K562 (cell line): ENCODE results near the gene ERAS. TPM values are rescaled to one million over a fixed set of nuclear protein-coding genes. Genes with fewer than 3 reads are reported as not detected.
A peak's percentile ranks its signal among the peaks of the same experiment; 100 is the strongest.

Source experiments
- DDX20 ChIP-seq: fragments of 450-650 bp; IDR thresholded peaks from 2 replicates; pipeline ENCODE4 v1.6.1; 2016; ENCODE audit warnings: missing genetic modification characterization, low read depth, mild to moderate bottlenecking, missing compliant biosample characterization, moderate library complexity
- ETV1 ChIP-seq: fragments of 450-650 bp; conservative IDR thresholded peaks from 2 replicates; pipeline ENCODE4 v1.6.1; 2016; ENCODE audit warnings: missing genetic modification characterization, control low read depth, low read depth, missing compliant biosample characterization
- ETV6 ChIP-seq, 3 experiments: fragments of 150-350 bp in 1 of 3; sonication (generic) in 1 of 3; formaldehyde crosslinking in 1 of 3; IDR thresholded peaks; 2 replicates each; pipeline versions ENCODE4 v1.6.1 to v1.8.0; 2014 to 2022; ENCODE audit warnings: borderline replicate concordance in 2 of 3, low read depth in 2 of 3, antibody characterized with exemption in 1 of 3, low read length in 1 of 3, mild to moderate bottlenecking in 1 of 3, missing genetic modification reagents in 1 of 3
- FOSL1 ChIP-seq: fragments of 200-800 bp; sonication (Bioruptor generic); conservative IDR thresholded peaks from 2 replicates; pipeline ENCODE4 v1.6.1; 2016; ENCODE audit warnings: missing genetic modification characterization, missing compliant biosample characterization
- JUND ChIP-seq, 2 experiments: IDR thresholded peaks; 2 replicates in 1 of 2; 3 replicates in 1 of 2; pipeline ENCODE4 v1.6.1; 2011; ENCODE audit warnings: borderline replicate concordance in 2 of 2, low read depth in 2 of 2, low read length in 2 of 2, improper control_type of control experiment in 1 of 2, missing biosample characterization in 1 of 2, missing genetic modification characterization in 1 of 2, missing genetic modification reagents in 1 of 2
- MAFG ChIP-seq: fragments of 450-650 bp; conservative IDR thresholded peaks from 2 replicates; pipeline ENCODE4 v1.6.1; 2016; ENCODE audit warnings: missing genetic modification characterization, missing compliant biosample characterization
- MEF2A ChIP-seq: IDR thresholded peaks from 2 replicates; pipeline ENCODE4 v1.6.1; 2011; ENCODE audit warnings: low read depth, mild to moderate bottlenecking, low read length, moderate library complexity; ENCODE audit not compliant: control insufficient read depth
- MTF1 ChIP-seq: fragments of 250-450 bp; sonication (Bioruptor Pico); IDR thresholded peaks from 2 replicates; pipeline ENCODE4 v1.9.0; 2021; ENCODE audit warnings: moderate library complexity, mild to moderate bottlenecking, inconsistent platforms, borderline replicate concordance
- NCOA1 ChIP-seq: fragments of 450-650 bp; IDR thresholded peaks from 2 replicates; pipeline ENCODE4 v1.6.1; 2016; ENCODE audit warnings: low read depth
- NFE2 ChIP-seq: IDR thresholded peaks from 2 replicates; pipeline ENCODE4 v1.6.1; 2014; ENCODE audit warnings: antibody characterized with exemption, low read depth
- NR2C2 ChIP-seq, 2 experiments: fragments of 200-800 bp in 1 of 2; sonication (Bioruptor generic) in 1 of 2; sonication (generic) in 1 of 2; formaldehyde crosslinking in 1 of 2; IDR thresholded peaks; 2 replicates each; pipeline versions ENCODE4 v1.6.1 to v1.8.0; 2016 to 2022; ENCODE audit warnings: mild to moderate bottlenecking in 1 of 2, missing compliant biosample characterization in 1 of 2, missing genetic modification characterization in 1 of 2, missing genetic modification reagents in 1 of 2
- NRF1 ChIP-seq, 2 experiments: fragments of 450-650 bp; IDR thresholded peaks in 1 of 2; conservative IDR thresholded peaks in 1 of 2; 2 replicates each; pipeline ENCODE4 v1.6.1; 2014; ENCODE audit warnings: mild to moderate bottlenecking in 2 of 2
- POLR2G ChIP-seq: fragments of 200-400 bp; formaldehyde crosslinking; IDR thresholded peaks from 2 replicates; pipeline ENCODE4 v1.6.1; 2017; ENCODE audit warnings: low read depth, mild to moderate bottlenecking, antibody characterized with exemption, low read length, moderate library complexity
- POU5F1 ChIP-seq: fragments of 150-350 bp; IDR thresholded peaks from 2 replicates; pipeline ENCODE4 v1.6.1; 2014; ENCODE audit warnings: borderline replicate concordance, low read length, low read depth, mild to moderate bottlenecking; ENCODE audit not compliant: partially characterized antibody
- SMARCA4 ChIP-seq: fragments of 450-650 bp; IDR thresholded peaks from 2 replicates; pipeline ENCODE4 v1.6.1; 2016
- SPI1 ChIP-seq: IDR thresholded peaks from 2 replicates; pipeline ENCODE4 v1.6.1; 2011; ENCODE audit warnings: low read depth, low read length, control low read depth, borderline replicate concordance
- WHSC1 ChIP-seq: IDR thresholded peaks from one replicate; pipeline ENCODE4 v1.6.1; 2012; ENCODE audit warnings: low read length, control low read depth, inconsistent platforms
- ZNF316 ChIP-seq: fragments of 450-650 bp; IDR thresholded peaks from 2 replicates; pipeline ENCODE4 v1.6.1; 2016
- ZNF507 ChIP-seq: conservative IDR thresholded peaks from 2 replicates; pipeline ENCODE4 v1.6.1; 2017; ENCODE audit warnings: missing genetic modification characterization, missing compliant biosample characterization
- ZSCAN29 ChIP-seq: fragments of 450-650 bp; IDR thresholded peaks from 2 replicates; pipeline ENCODE4 v1.6.1; 2017
- polyA plus RNA-seq, 8 experiments: library from polyadenylated mRNA; depleted of rRNA in 4 of 8; stranded (reverse) in 5 of 8; unstranded in 3 of 8; fragments of >200 nt; fragmentation: Nextera tagmentation in 2 of 8; fragmentation: Illumina TruSeq in 1 of 8; extraction: Ambion mirVana in 2 of 8; extraction: Trizol in 1 of 8; gene quantifications; 2 replicates each; pipeline versions ENCODE4 v1.2.1 to v1.2.3, GENCODE V29; 2011 to 2014; ENCODE audit warnings: inconsistent platforms in 1 of 8, missing spikeins in 1 of 8
- total RNA-seq, 7 experiments: library from RNA; depleted of rRNA in 6 of 7; stranded (reverse); fragments of >200 nt in 6 of 7; fragmentation: Illumina TruSeq in 2 of 7; extraction: Trizol in 2 of 7; gene quantifications; 2 replicates each; pipeline versions ENCODE4 v1.2.1 to v1.2.3, GENCODE V29; 2011 to 2021; ENCODE audit warnings: low replicate concordance in 1 of 7
- TF ChIP-seq, protein P1 (sequence below), 2 experiments: fragments of 450-650 bp; conservative IDR thresholded peaks; 2 replicates each; pipeline ENCODE4 v1.6.1; 2017; ENCODE audit warnings: mild to moderate bottlenecking in 2 of 2, moderate library complexity in 2 of 2
- TF ChIP-seq, protein P2 (sequence below), 2 experiments: fragments of 450-650 bp in 1 of 2; sonication (generic) in 1 of 2; formaldehyde crosslinking in 1 of 2; IDR thresholded peaks in 1 of 2; conservative IDR thresholded peaks in 1 of 2; 2 replicates each; pipeline versions ENCODE4 v1.6.1 to v1.8.1; 2016 to 2023; ENCODE audit warnings: mild to moderate bottlenecking in 2 of 2, moderate library complexity in 2 of 2, inconsistent platforms in 1 of 2, missing genetic modification reagents in 1 of 2
- TF ChIP-seq, protein P3 (sequence below), 2 experiments: IDR thresholded peaks; 2 replicates each; pipeline ENCODE4 v1.6.1; 2011; ENCODE audit warnings: borderline replicate concordance in 1 of 2, control low read depth in 1 of 2, low read depth in 1 of 2, low read length in 1 of 2, mild to moderate bottlenecking in 1 of 2, mixed read lengths in 1 of 2, moderate library complexity in 1 of 2; ENCODE audit not compliant: insufficient read depth in 1 of 2, insufficient read length in 1 of 2, poor library complexity in 1 of 2, severe bottlenecking in 1 of 2; ENCODE audit errors: extremely low read depth in 1 of 2

Gene ERAS
- total and polyA plus RNA-seq, 9 of the 15 experiments (the other 6 are each of a cell fraction or from before 2014, with no cell fraction given), result 0.07 to 0.12 TPM; not detected in 7

DNA sequence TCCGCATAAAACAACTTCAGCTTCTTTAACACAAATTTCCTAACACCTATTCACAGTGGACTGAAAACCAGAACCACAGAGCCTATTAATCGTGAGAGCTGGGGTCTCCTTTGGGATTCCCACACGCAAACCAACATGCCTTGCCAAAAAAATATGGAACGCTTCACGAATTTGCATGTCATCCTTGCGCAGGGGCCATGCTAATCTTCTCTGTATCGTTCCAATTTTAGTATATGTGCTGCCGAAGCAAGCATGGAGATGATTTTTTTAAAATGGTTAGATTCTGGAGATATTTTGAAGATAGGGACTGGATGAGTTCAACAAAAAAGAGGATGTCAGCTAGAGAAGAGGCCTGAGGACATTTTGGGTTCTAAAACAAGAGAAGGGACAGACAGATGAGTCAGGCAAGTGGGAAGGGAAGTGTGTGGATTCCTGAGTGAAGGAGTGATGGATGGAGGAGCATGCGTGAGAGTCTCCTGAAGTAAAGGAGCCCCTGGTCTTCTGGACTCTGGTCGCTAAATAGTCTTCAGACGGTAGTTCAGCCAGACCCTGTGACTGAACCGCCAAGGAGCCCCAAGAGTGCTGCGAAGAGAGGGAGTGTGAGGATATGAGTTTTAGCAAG lies 49.4 kb upstream of the ERAS start (continued):
- 0 out of 2 replicates have a peak, but pooled peaks have one; percentile 27 for TF ChIP-seq JUND (IDR thresholded peaks at IDR 0.05; ENCODE audit: borderline replicate concordance, low read depth, low read length)
- no peak for TF ChIP-seq JUND (tag; IDR thresholded peaks at IDR 0.05; ENCODE audit: borderline replicate concordance, low read depth, low read length)
- TF ChIP-seq, protein P1, sequence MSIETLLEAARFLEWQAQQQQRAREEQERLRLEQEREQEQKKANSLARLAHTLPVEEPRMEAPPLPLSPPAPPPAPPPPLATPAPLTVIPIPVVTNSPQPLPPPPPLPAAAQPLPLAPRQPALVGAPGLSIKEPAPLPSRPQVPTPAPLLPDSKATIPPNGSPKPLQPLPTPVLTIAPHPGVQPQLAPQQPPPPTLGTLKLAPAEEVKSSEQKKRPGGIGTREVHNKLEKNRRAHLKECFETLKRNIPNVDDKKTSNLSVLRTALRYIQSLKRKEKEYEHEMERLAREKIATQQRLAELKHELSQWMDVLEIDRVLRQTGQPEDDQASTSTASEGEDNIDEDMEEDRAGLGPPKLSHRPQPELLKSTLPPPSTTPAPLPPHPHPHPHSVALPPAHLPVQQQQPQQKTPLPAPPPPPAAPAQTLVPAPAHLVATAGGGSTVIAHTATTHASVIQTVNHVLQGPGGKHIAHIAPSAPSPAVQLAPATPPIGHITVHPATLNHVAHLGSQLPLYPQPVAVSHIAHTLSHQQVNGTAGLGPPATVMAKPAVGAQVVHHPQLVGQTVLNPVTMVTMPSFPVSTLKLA (conservative IDR thresholded peaks at IDR 0.05), result no peak
- peak; percentile 39; the same call in 1 of the 2 replicates for TF ChIP-seq NFE2
- TF ChIP-seq NCOA1, result no peak
- TF ChIP-seq, protein P2, sequence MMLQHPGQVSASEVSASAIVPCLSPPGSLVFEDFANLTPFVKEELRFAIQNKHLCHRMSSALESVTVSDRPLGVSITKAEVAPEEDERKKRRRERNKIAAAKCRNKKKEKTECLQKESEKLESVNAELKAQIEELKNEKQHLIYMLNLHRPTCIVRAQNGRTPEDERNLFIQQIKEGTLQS (IDR thresholded peaks at IDR 0.05), result peak; percentile 22; the same call in 1 of the 2 replicates
- TF ChIP-seq, protein P2 (CRISPR knock-in tag; conservative IDR thresholded peaks at IDR 0.05), result no peak
- TF ChIP-seq MEF2A, result no peak
- TF ChIP-seq, protein P3, sequence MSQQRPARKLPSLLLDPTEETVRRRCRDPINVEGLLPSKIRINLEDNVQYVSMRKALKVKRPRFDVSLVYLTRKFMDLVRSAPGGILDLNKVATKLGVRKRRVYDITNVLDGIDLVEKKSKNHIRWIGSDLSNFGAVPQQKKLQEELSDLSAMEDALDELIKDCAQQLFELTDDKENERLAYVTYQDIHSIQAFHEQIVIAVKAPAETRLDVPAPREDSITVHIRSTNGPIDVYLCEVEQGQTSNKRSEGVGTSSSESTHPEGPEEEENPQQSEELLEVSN (IDR thresholded peaks at IDR 0.05; ENCODE audit: borderline replicate concordance in 1 of 2, extremely low read depth in 1 of 2, insufficient read depth in 1 of 2, insufficient read length in 1 of 2, low read depth in 1 of 2, low read length in 1 of 2, poor library complexity in 1 of 2, severe bottlenecking in 1 of 2), result no peak
- no peak for TF ChIP-seq NR2C2 (CRISPR knock-in tag; IDR thresholded peaks at IDR 0.05)
- TF ChIP-seq NR2C2 (tag; IDR thresholded peaks at IDR 0.05), result no peak
- no peak for TF ChIP-seq MTF1 (CRISPR knock-in tag)
- no peak for TF ChIP-seq ZSCAN29
- no peak for TF ChIP-seq POU5F1
- no peak for TF ChIP-seq DDX20 (tag)
- TF ChIP-seq NRF1 (conservative IDR thresholded peaks at IDR 0.05 in 1 of 2, IDR thresholded peaks at IDR 0.05 in 1 of 2), result peak; percentile 74 to 79
- TF ChIP-seq ZNF507, result no peak
- TF ChIP-seq POLR2G, result no peak
- TF ChIP-seq SPI1, result peak; percentile 25; the same call in 1 of the 2 replicates
- peak; percentile 46; the same call in 1 of the 2 replicates for TF ChIP-seq FOSL1
- TF ChIP-seq SMARCA4, result 0 out of 2 replicates have a peak, but pooled peaks have one; percentile 26
- peak; percentile 31; the same call in 1 of the 2 replicates for TF ChIP-seq ZNF316
- TF ChIP-seq ETV1 (tag), result no peak
- TF ChIP-seq WHSC1, result no peak
- TF ChIP-seq ETV6 (IDR thresholded peaks at IDR 0.05; ENCODE audit: borderline replicate concordance in 1 of 2, low read depth in 2 of 2, low read length in 1 of 2), result no peak
- TF ChIP-seq ETV6 (CRISPR knock-in tag; IDR thresholded peaks at IDR 0.05; ENCODE audit: borderline replicate concordance), result no peak
- TF ChIP-seq MAFG (tag), result peak; percentile 60
